Body of pancreas (tissue), 4 donors: Measurements from ENCODE around the gene TRAF3.

Experiments used
- POLR2A ChIP-seq, 3 donors: fragments of 450-650 bp; IDR thresholded peaks; one replicate each; pipeline ENCODE4 v1.6.1; 2016; ENCODE audit warnings: antibody characterized with exemption in 3 of 3, mild to moderate bottlenecking in 2 of 3
- TF ChIP-seq, protein P1 (sequence below), 7 experiments: fragments of 450-650 bp in 4 of 7; fragments of 200-600 bp in 3 of 7; sonication (generic) in 3 of 7; IDR thresholded peaks; one replicate each; pipeline ENCODE4 v1.5.1; 2016 to 2019; ENCODE audit warnings: antibody characterized with exemption in 7 of 7

- TF ChIP-seq, protein P1, sequence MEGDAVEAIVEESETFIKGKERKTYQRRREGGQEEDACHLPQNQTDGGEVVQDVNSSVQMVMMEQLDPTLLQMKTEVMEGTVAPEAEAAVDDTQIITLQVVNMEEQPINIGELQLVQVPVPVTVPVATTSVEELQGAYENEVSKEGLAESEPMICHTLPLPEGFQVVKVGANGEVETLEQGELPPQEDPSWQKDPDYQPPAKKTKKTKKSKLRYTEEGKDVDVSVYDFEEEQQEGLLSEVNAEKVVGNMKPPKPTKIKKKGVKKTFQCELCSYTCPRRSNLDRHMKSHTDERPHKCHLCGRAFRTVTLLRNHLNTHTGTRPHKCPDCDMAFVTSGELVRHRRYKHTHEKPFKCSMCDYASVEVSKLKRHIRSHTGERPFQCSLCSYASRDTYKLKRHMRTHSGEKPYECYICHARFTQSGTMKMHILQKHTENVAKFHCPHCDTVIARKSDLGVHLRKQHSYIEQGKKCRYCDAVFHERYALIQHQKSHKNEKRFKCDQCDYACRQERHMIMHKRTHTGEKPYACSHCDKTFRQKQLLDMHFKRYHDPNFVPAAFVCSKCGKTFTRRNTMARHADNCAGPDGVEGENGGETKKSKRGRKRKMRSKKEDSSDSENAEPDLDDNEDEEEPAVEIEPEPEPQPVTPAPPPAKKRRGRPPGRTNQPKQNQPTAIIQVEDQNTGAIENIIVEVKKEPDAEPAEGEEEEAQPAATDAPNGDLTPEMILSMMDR (IDR thresholded peaks at IDR 0.05): no peak
- TF ChIP-seq POLR2A (IDR thresholded peaks at IDR 0.05): no peak
Measured at GRCh38 chr14:102905116-102906108, 128.2 kb downstream of the TRAF3 start.
